Measurements from ENCODE around the gene TIAM2.
"Not testable (repeated sequence)": the region's sequence is repeated elsewhere in the genome, so short reads cannot be mapped to it uniquely, and the experiment has no call there.

TIAM2 gene

DNA sequence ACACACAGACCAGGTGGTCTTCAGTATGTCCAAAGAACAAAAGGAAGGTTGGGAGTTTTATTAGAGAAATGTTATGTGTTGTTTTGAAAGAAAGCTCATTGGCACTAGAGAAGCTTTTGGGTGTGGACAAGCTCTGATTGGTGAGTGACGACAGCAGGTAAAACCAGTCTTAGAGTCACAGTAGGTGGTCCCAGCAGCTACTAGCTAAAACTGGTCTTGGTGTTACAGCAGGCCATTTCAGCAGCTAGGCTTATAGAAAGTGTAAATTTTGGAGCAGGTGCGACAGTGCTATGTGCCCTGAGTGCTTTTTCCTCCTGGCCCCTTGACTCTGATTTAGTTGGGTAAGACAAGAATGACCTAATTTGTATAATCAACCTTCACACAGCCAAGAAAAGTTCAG lies 272.3 kb downstream of the TIAM2 start:
- TF ChIP-seq, protein P1, sequence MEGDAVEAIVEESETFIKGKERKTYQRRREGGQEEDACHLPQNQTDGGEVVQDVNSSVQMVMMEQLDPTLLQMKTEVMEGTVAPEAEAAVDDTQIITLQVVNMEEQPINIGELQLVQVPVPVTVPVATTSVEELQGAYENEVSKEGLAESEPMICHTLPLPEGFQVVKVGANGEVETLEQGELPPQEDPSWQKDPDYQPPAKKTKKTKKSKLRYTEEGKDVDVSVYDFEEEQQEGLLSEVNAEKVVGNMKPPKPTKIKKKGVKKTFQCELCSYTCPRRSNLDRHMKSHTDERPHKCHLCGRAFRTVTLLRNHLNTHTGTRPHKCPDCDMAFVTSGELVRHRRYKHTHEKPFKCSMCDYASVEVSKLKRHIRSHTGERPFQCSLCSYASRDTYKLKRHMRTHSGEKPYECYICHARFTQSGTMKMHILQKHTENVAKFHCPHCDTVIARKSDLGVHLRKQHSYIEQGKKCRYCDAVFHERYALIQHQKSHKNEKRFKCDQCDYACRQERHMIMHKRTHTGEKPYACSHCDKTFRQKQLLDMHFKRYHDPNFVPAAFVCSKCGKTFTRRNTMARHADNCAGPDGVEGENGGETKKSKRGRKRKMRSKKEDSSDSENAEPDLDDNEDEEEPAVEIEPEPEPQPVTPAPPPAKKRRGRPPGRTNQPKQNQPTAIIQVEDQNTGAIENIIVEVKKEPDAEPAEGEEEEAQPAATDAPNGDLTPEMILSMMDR (IDR thresholded peaks at IDR 0.05) = no peak
- Histone ChIP-seq H3K9me3 (no peaks in the 10 kb centered on the region), H3K4me1 (ENCODE audit: control insufficient read depth in 1 of 2, insufficient read depth in 1 of 2, low read depth in 1 of 2, low read length in 1 of 2) (no peaks in the 10 kb centered on the region), H3K27me3 (no peaks in the 10 kb centered on the region), H3K36me3 (peaks cover 3% of the 10 kb centered on the region), H3K27ac (no peak overlapping the region), H3K4me3 (ENCODE audit: low read depth in 1 of 2, low read length in 1 of 2) (no peak overlapping the region)

- H3K36me3 ChIP-seq; H3K9me3 ChIP-seq; H3K27me3 ChIP-seq; H3K4me3 ChIP-seq (ENCODE audit: low read depth in 1 of 2, low read length in 1 of 2); H3K4me1 ChIP-seq (ENCODE audit: control insufficient read depth in 1 of 2, insufficient read depth in 1 of 2, low read depth in 1 of 2, low read length in 1 of 2); H3K27ac ChIP-seq: not testable (repeated sequence)
Measured at GRCh38 chr6:155268088-155268867, 273.2 kb downstream of the TIAM2 start.

DNA sequence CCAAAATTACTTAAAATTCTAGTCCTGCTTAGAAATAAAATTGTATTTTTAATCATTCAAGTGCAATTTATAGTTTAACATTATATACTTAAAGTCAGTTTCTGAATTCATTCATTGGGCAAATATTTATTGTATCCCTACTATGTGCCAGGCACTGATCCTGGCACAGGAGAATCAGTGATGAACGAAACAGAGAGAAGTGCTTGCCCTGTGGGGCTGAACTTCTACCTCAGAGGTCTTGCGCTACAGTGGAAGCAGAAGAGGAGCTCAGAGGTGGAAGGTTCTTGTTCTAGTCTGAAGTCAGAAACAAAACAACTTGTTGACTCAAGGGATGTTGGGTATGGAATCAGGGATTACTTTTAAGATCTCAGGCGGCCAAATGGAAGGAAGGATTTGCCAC lies 274.6 kb downstream of the TIAM2 start:
- no peaks in the 10 kb centered on the region for H3K9me3 ChIP-seq
- H3K36me3 ChIP-seq = peaks cover 3% of the 10 kb centered on the region
- TF ChIP-seq, protein P1 (IDR thresholded peaks at IDR 0.05) = no peak
- H3K4me1 ChIP-seq (ENCODE audit: control insufficient read depth in 1 of 2, insufficient read depth in 1 of 2, low read depth in 1 of 2, low read length in 1 of 2) = no peaks in the 10 kb centered on the region
- no peak overlapping the region for H3K27ac ChIP-seq
- H3K4me3 ChIP-seq (ENCODE audit: low read depth in 1 of 2, low read length in 1 of 2) = no peak overlapping the region
- no peaks in the 10 kb centered on the region for H3K27me3 ChIP-seq

DNA sequence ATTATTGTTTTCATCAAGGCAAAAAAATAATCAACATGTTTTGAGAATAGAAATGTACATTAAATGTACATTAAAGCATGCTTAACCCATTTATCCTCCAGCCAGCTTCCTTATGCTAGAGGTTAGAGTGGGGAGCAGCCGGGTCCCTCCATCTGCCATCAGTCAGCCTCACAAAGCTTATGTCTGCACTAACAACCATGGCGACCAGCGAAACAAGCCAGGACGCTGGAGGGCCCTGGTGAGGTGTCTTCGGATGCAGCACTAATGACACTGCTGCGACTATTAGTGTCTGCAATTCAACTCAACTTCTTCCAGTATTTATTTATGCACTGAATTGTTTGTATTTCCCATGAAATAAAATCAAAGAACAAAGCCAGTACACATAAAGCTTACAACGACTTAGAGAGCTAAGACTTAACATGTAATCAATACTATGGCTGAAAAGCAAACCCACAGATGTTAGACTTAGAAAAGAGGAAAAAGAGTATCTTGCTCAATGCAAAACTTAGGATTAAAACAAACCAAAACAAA lies 275.5 kb downstream of the TIAM2 start:
- Histone ChIP-seq H3K4me3 (ENCODE audit: low read depth in 1 of 2, low read length in 1 of 2) (no peak overlapping the region), H3K27ac (no peak overlapping the region), H3K4me1 (ENCODE audit: control insufficient read depth in 1 of 2, insufficient read depth in 1 of 2, low read depth in 1 of 2, low read length in 1 of 2) (no peaks in the 10 kb centered on the region), H3K9me3 (no peaks in the 10 kb centered on the region), H3K27me3 (no peaks in the 10 kb centered on the region), H3K36me3 (no peaks in the 10 kb centered on the region)
- TF ChIP-seq, protein P1 (IDR thresholded peaks at IDR 0.05) = no peak

DNA sequence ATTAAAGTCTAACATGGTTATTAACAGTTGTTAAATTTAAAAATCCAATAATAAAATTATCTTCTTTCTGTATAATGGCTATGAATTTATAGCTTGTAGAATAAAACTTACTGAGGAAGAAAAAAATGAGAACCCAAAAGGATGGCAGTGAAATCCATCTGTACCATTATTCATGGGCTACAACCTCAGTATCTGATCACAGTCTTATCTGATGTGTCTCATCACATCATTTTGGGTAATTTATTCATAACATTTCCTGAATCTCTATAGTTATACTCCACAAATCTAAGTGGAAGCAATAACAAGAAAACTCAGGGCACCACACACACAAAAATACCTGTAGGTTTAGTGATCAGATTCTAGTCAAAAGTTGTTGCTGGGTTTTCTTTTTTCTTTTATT lies 276.0 kb downstream of the TIAM2 start:
- Histone ChIP-seq H3K36me3 (no peaks in the 10 kb centered on the region), H3K27ac (no peak overlapping the region), H3K9me3 (no peaks in the 10 kb centered on the region), H3K4me1 (ENCODE audit: control insufficient read depth in 1 of 2, insufficient read depth in 1 of 2, low read depth in 1 of 2, low read length in 1 of 2) (no peaks in the 10 kb centered on the region), H3K4me3 (ENCODE audit: low read depth in 1 of 2, low read length in 1 of 2) (no peak overlapping the region), H3K27me3 (no peaks in the 10 kb centered on the region)
- TF ChIP-seq, protein P1 (IDR thresholded peaks at IDR 0.05) = no peak

Measured in neutrophil (primary cell).